Fibroblast of the aortic adventitia (primary cell): ENCODE measurements around the gene HEBP1. TPM values are rescaled to one million over a fixed set of nuclear protein-coding genes. Genes with fewer than 3 reads are reported as not detected.
A peak's percentile ranks its signal among the peaks of the same experiment; 100 is the strongest.

ENCODE experiments used
- DNase-seq: peaks from one replicate; pipeline ENCODE4 v3.0.0-alpha.2; 2010; ENCODE audit warnings: low read depth
- H3K4me3 ChIP-seq: 2 replicates; pipeline ENCODE4 v1.5.1; 2011; ENCODE audit warnings: low read depth, mild to moderate bottlenecking, control low read depth, low read length, moderate library complexity
- total RNA-seq: library from RNA; depleted of rRNA; stranded (reverse); fragments of >200 nt; gene quantifications from 2 replicates; pipeline ENCODE4 v1.2.3, GENCODE V29; 2012; ENCODE audit warnings: low replicate concordance
- TF ChIP-seq, protein P1 (sequence below): IDR thresholded peaks from 2 replicates; pipeline ENCODE4 v1.5.1; 2011; ENCODE audit warnings: mild to moderate bottlenecking, low read length, control low read depth, inconsistent platforms; ENCODE audit not compliant: insufficient read depth

HEBP1 gene
- total RNA-seq, 1 donor, result 14.4 TPM

DNA sequence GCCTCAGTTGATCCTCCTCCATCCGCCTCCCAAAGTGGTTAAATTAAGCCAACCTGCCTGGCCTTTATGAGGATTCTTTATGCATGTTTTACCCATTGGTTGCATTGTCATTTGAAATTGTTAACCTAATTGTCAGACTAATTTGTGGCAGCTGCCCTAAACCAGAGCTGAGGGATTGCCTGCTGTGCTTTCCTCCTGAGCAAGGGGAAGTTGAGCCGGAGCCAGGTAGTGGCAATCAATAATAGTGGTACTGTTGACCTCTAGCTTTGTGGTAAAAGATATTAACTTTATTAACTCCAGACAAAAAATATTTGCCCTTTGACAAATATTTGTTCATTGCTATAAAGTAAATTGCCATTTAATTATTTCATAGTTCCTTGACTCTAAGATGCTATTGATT lies 5.6 kb upstream of the HEBP1 start:
- no peak for DNase-seq
- no peak overlapping the region for H3K4me3 ChIP-seq
- TF ChIP-seq, protein P1, sequence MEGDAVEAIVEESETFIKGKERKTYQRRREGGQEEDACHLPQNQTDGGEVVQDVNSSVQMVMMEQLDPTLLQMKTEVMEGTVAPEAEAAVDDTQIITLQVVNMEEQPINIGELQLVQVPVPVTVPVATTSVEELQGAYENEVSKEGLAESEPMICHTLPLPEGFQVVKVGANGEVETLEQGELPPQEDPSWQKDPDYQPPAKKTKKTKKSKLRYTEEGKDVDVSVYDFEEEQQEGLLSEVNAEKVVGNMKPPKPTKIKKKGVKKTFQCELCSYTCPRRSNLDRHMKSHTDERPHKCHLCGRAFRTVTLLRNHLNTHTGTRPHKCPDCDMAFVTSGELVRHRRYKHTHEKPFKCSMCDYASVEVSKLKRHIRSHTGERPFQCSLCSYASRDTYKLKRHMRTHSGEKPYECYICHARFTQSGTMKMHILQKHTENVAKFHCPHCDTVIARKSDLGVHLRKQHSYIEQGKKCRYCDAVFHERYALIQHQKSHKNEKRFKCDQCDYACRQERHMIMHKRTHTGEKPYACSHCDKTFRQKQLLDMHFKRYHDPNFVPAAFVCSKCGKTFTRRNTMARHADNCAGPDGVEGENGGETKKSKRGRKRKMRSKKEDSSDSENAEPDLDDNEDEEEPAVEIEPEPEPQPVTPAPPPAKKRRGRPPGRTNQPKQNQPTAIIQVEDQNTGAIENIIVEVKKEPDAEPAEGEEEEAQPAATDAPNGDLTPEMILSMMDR, result no peak

DNA sequence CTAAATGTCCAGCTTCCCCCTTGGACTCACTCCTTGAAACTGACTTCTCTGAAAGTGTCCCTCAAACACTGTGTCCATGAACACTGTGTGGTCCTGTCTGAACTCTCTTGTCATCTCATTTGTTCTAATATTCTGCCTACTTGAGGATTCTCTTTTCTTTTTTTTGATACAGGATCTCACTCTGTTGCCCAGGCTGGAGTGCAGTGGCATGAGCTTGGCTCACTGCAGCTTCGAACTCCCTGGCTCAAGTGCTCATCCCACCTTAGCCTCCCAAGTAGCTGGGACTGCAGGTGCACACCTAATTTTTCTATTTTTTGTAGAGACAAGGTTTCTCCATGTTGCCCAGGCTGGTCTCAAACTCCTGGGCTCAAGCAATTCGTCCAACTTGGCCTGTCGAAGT lies 4.9 kb upstream of the HEBP1 start:
- TF ChIP-seq, protein P1, result no peak

DNA sequence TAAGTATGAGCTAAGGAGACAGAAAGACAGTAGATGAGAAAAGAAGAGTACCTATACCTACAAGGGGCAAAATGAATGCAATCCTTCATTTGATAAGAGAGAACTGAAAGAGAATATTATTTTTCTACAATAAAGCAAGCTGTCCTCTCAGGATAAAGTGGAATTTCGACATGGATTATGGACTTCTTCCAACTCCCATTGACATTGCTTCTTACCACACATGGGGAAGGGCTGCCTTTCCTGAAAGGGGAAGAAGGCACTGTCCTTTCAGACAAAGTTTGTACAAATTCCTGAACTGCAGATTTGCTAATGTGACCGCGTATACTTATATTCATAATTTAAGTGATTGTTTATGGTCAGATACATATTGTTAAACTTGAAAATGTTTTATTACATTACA lies 4.3 kb upstream of the HEBP1 start:
- DNase-seq, result peak; percentile 48
- TF ChIP-seq, protein P1, result no peak

More for the DNA sequence above, 4.9 kb upstream of the HEBP1 start:
- H3K4me3 ChIP-seq, result no peak overlapping the region
- DNase-seq, result no peak

DNA sequence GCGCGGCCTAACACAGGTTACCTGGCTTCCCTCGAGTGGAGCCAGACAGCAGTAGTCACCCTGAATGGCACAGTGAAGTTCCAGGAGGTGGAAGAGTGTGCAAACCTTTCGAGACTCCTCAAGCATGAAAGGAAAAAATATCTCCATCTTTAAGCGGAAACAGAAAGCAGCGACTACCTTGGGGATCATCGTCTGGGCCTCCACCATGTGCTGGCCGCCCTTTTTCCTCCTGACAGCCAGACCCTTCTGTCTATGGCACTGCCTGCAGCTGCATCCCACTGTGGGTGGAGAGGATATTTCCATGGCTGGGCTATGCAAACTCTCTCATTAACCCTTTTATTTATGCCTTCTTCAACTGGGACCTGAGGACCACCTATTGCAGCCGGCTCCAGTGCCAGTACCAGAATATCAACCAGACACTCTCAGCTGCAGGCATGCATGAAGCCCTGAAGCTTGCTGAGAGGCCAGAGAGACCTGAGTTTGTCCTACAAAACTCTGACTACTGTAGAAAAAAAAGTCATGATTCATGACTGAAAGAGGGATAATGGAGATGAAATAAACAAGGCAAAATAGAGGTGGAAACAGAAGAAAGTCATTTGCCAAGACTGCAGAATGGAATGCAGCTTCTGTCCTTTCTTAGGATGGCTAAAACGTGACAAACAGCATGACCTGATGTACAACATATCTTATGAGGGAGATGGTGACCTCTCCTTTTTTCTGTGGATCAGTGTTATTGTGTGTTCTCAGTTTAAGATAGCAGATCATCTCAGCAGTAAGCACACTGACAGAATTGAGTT lies 2.4 kb upstream of the HEBP1 start:
- H3K4me3 ChIP-seq, result no peak overlapping the region
- TF ChIP-seq, protein P1, result no peak
- no peak for DNase-seq

More for the DNA sequence above, 4.3 kb upstream of the HEBP1 start:
- no peak overlapping the region for H3K4me3 ChIP-seq

DNA sequence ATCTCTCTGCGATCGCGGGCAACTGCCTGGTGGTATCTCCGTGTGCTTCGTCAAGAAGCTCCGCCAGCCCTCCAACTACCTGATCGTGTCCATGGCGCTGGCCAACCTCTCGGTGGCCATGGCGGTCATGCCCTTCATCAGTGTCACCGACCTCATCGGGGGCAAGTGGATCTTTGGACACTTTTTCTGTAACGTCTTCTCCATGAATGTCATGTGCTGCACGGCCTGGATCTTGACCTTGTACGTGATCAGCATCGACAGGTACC lies 1.6 kb upstream of the HEBP1 start:
- TF ChIP-seq, protein P1, result no peak

DNA sequence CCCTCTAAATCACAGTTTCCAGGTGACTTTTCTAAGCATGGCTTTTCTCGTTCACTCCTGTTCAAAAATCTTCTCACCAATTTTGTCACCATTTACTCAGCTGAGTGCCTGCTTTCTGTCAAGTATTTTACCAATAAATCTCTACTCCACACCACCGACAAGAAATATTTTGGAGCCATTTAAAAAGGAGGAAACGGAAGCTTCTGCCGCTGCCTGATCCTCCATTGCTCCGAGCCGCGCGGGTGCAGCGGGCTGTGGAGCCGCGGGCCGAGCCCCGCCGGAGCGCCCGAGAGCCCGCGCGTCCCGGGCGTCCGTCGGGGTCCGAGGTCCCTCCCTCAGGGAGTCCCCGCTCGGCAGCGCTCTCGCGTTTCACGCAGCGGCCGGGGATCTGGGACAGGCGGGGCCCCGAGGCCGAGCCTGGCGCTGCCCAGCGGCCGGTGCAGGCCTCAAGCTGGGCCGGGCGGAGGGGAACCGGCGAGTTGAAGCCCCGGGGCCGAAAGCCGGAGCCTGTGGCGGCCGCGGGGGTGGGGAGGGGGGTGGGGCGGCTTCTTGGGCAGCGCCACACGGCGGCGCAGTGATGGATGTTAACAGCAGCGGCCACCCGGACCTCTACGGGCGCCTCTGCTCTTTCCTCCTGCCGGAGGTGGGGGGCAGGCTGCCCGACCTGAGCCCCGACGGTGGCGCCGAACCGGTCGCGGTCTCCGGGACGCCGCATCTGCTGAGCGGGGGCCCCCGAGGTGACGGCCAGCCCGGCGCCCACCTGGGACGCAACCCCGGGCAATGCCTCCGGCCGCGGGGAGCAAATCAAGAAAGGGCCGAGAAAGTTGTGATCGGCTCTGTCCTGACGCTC lies 1.1 kb upstream of the HEBP1 start:
- H3K4me3 ChIP-seq, result peak overlapping the region; percentile 72
- peak; percentile 44 for DNase-seq
- TF ChIP-seq, protein P1, result peak; percentile 43

More for the DNA sequence above, 1.6 kb upstream of the HEBP1 start:
- no peak for DNase-seq
- peak overlapping the region; percentile 72 for H3K4me3 ChIP-seq
